Caco-2 (cell line): ENCODE measurements around the gene C3orf20. TPM values are rescaled to one million over a fixed set of nuclear protein-coding genes. Genes with fewer than 3 reads are reported as not detected.

Experiments used
- BruUV-seq: library from RNA; stranded (reverse); fragments of 400-500 nt; replicated peaks from 2 replicates; lab custom pipeline; 2021; lab: Mats Ljungman, UMichigan
- CTCF ChIA-PET: fragments of 300-600 bp; sonication (Branson Sonifier 250); formaldehyde crosslinking; loops from one replicate; lab custom pipeline; 2022; ENCODE audit warnings: antibody characterized with exemption; lab: Charles Lee
- POLR2A ChIA-PET: fragments of 300-600 bp; sonication (Branson Sonifier 250); formaldehyde crosslinking; loops from one replicate; lab custom pipeline; 2022; ENCODE audit warnings: antibody characterized with exemption; lab: Charles Lee
- DNase-seq, 2 experiments: peaks; one replicate each; pipeline versions ENCODE4 v3.0.0 to v3.0.0-alpha.2; 2020 to 2022
- H3K27me3 ChIP-seq: replicated peaks from 2 replicates; pipeline ENCODE4 v1.6.0; 2011; ENCODE audit warnings: low read length; ENCODE audit not compliant: control insufficient read depth, insufficient read depth
- H3K36me3 ChIP-seq: 2 replicates; pipeline ENCODE4 v1.5.1; 2011; ENCODE audit warnings: low read length; ENCODE audit not compliant: control insufficient read depth, insufficient read depth
- H3K4me1 ChIP-seq: fragments of 250-450 bp; sonication (Bioruptor Pico); 2 replicates; pipeline ENCODE4 v1.5.1; 2020; ENCODE audit warnings: mild to moderate bottlenecking
- H3K4me3 ChIP-seq: 2 replicates; pipeline ENCODE4 v1.5.1; 2011; ENCODE audit warnings: low read depth, mild to moderate bottlenecking, control low read depth, low read length
- H3K9me3 ChIP-seq: fragments of 250-450 bp; sonication (Bioruptor Pico); 2 replicates; pipeline ENCODE4 v1.5.1; 2020; ENCODE audit warnings: mild to moderate bottlenecking, moderate library complexity
- H3K27ac Mint-ChIP-seq: one replicate; pipeline ENCODE4 v1.8.0; 2022; ENCODE audit warnings: mixed read lengths; ENCODE audit not compliant: unreplicated experiment
- H3K27me3 Mint-ChIP-seq: one replicate; pipeline ENCODE4 v1.8.0; 2022; ENCODE audit warnings: mixed read lengths; ENCODE audit not compliant: insufficient read depth, unreplicated experiment
- H3K36me3 Mint-ChIP-seq: one replicate; pipeline ENCODE4 v1.8.0; 2022; ENCODE audit warnings: mild to moderate bottlenecking, mixed read lengths; ENCODE audit not compliant: insufficient read depth, unreplicated experiment
- H3K4me1 Mint-ChIP-seq: one replicate; pipeline ENCODE4 v1.8.0; 2022; ENCODE audit warnings: low read depth, mixed read lengths; ENCODE audit not compliant: unreplicated experiment
- H3K4me3 Mint-ChIP-seq: one replicate; pipeline ENCODE4 v1.8.0; 2022; ENCODE audit warnings: mild to moderate bottlenecking, moderate library complexity, mixed read lengths; ENCODE audit not compliant: unreplicated experiment
- H3K9me3 Mint-ChIP-seq: one replicate; pipeline ENCODE4 v1.8.0; 2022; ENCODE audit warnings: mixed read lengths; ENCODE audit not compliant: unreplicated experiment
- CTCF ChIP-seq, 2 experiments: fragments of 200-600 bp in 1 of 2; IDR thresholded peaks; 1 replicate in 1 of 2; 2 replicates in 1 of 2; pipeline versions ENCODE4 v1.5.1 to v1.8.0; 2011 to 2022; ENCODE audit warnings: antibody characterized with exemption in 1 of 2, control low read depth in 1 of 2, inconsistent platforms in 1 of 2, low read depth in 1 of 2, low read length in 1 of 2, mild to moderate bottlenecking in 1 of 2, moderate library complexity in 1 of 2; ENCODE audit not compliant: insufficient read depth in 1 of 2, severe bottlenecking in 1 of 2, unreplicated experiment in 1 of 2
- intact Hi-C: fragments of 100-400 bp; cut with micrococcal nuclease; formaldehyde crosslinking; loops from one replicate; pipeline ENCODE4 v1.10.0; 2022; ENCODE audit not compliant: unreplicated experiment
- total RNA-seq: library from RNA; stranded (reverse); gene quantifications from 2 replicates; pipeline ENCODE4 v1.2.3, GENCODE V29; 2022

The C3orf20 gene
- total RNA-seq, 1 experiment from 2014 or later, result 0.09 TPM

- ChIA-PET CTCF (no interaction called here), POLR2A (no interaction called here)
- intact Hi-C loops, result no loop called here
- peaks cover 26% of the 10 kb centered on the region for H3K27me3 Mint-ChIP-seq
- no peak for DNase-seq
- Histone ChIP-seq H3K9me3 (no peaks in the 10 kb centered on the region), H3K36me3 (no peaks in the 10 kb centered on the region), H3K4me3 (no peak within 1 kb of the TSS), H3K4me1 (no peaks in the 10 kb centered on the region), H3K27me3 (no peaks in the 10 kb centered on the region)
- H3K27ac Mint-ChIP-seq, result no peak within 1 kb of the TSS
- no peak within 1 kb of the TSS for H3K4me3 Mint-ChIP-seq
- no peaks in the 10 kb centered on the region for H3K9me3 Mint-ChIP-seq
- no TSS peak for BruUV-seq
- peaks cover 6% of the 10 kb centered on the region for H3K4me1 Mint-ChIP-seq
- TF ChIP-seq CTCF (IDR thresholded peaks at IDR 0.05; ENCODE audit: insufficient read depth in 1 of 2, low read depth in 1 of 2, low read length in 1 of 2, severe bottlenecking in 1 of 2, unreplicated experiment in 1 of 2), result no peak
- H3K36me3 Mint-ChIP-seq, result no peaks in the 10 kb centered on the region
Observed at GRCh38 chr3:14818804-14819500, 144.0 kb downstream of the C3orf20 start, which contains the start of gene FGD5. TSS of gene FGD5 (plus strand) at chr3:14818962. CDS start at chr3:14819072, 110 bp downstream.

DNA sequence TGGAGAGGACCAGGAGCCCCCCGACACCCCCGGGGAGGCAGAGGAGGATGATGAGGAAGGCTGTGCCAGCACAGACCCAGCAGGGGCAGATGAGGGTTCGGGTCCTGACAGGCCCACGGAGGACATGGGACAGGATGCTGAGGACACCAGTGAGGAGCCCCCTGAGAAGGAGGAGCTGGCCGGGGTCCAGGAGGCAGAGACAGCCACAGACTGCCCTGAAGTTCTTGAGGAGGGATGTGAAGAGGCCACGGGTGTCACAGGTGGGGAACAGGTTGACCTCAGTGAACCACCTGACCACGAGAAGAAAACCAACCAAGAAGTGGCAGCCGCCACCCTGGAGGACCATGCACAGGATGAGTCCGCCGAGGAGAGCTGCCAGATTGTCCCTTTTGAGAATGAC, 144.7 kb downstream of the C3orf20 start:
- Mint-ChIP-seq H3K4me1 (peaks cover 6% of the 10 kb centered on the region), H3K4me3 (no peak overlapping the region)
- BruUV-seq, result no TSS peak

GRCh38 chr3:14820156-14820555, 145.2 kb downstream of the C3orf20 start:
- ChIA-PET CTCF (no interaction called here), POLR2A (no interaction called here)
- H3K4me3 ChIP-seq, result no peak overlapping the region
- H3K4me1 ChIP-seq, result no peaks in the 10 kb centered on the region
- no peak for DNase-seq
- Mint-ChIP-seq H3K9me3 (no peaks in the 10 kb centered on the region), H3K36me3 (no peaks in the 10 kb centered on the region), H3K4me3 (no peak overlapping the region), H3K27ac (no peak overlapping the region), H3K4me1 (peaks cover 6% of the 10 kb centered on the region), H3K27me3 (peaks cover 18% of the 10 kb centered on the region)
- BruUV-seq, result no TSS peak
- H3K36me3 ChIP-seq, result no peaks in the 10 kb centered on the region
- no peak for TF ChIP-seq CTCF (IDR thresholded peaks at IDR 0.05; ENCODE audit: insufficient read depth in 1 of 2, low read depth in 1 of 2, low read length in 1 of 2, severe bottlenecking in 1 of 2, unreplicated experiment in 1 of 2)
- no peaks in the 10 kb centered on the region for H3K9me3 ChIP-seq
- no peaks in the 10 kb centered on the region for H3K27me3 ChIP-seq
- intact Hi-C loops, result no loop called here

More for the DNA sequence above, 144.7 kb downstream of the C3orf20 start:
- POLR2A ChIA-PET, result no interaction called here
- H3K9me3 ChIP-seq, result no peaks in the 10 kb centered on the region
- no peaks in the 10 kb centered on the region for H3K4me1 ChIP-seq
- Mint-ChIP-seq H3K27ac (no peak overlapping the region), H3K36me3 (no peaks in the 10 kb centered on the region), H3K27me3 (peaks cover 23% of the 10 kb centered on the region), H3K9me3 (no peaks in the 10 kb centered on the region)
- H3K4me3 ChIP-seq, result no peak overlapping the region
- H3K27me3 ChIP-seq, result no peaks in the 10 kb centered on the region
- CTCF ChIA-PET, result no interaction called here
- no peak for TF ChIP-seq CTCF (IDR thresholded peaks at IDR 0.05; ENCODE audit: insufficient read depth in 1 of 2, low read depth in 1 of 2, low read length in 1 of 2, severe bottlenecking in 1 of 2, unreplicated experiment in 1 of 2)
- no peaks in the 10 kb centered on the region for H3K36me3 ChIP-seq
- intact Hi-C loops, result no loop called here
- DNase-seq, result no peak
